H7 (cell line): Measurements from ENCODE around the gene OR2C3. TPM values are rescaled to one million over a fixed set of nuclear protein-coding genes. Genes with fewer than 3 reads are reported as not detected.

Experiments
- DNase-seq: peaks from one replicate; pipeline ENCODE4 v3.0.0; 2012
- H3K27me3 ChIP-seq: 2 replicates; pipeline ENCODE4 v1.6.0; 2011; ENCODE audit warnings: mild to moderate bottlenecking, low read length; ENCODE audit not compliant: control insufficient read depth, insufficient read depth
- H3K36me3 ChIP-seq: replicated peaks from 2 replicates; pipeline ENCODE4 v1.5.1; 2011; ENCODE audit warnings: low read length; ENCODE audit not compliant: control insufficient read depth, insufficient read depth
- H3K4me3 ChIP-seq: 2 replicates; pipeline ENCODE4 v1.5.1; 2011; ENCODE audit warnings: low read depth, mild to moderate bottlenecking, control low read depth, low read length, moderate library complexity; ENCODE audit not compliant: insufficient read depth
- total RNA-seq: library from RNA; depleted of rRNA; stranded (reverse); fragments of >200 nt; shearing (Covaris generic); gene quantifications from 2 replicates; pipeline ENCODE4 v1.2.3, GENCODE V29; 2014; rRNA removed

OR2C3 gene
- total RNA-seq, result not detected in 2 replicates

GRCh38 chr1:247536340-247536739, at the start of gene OR2C3:
Gene OR2C3, minus strand, starts transcription at chr1:247536440. Its CDS starts 3,929 bp downstream, at chr1:247532511.
- DNase-seq, result no peak
- Histone ChIP-seq H3K27me3 (no peaks in the 10 kb centered on the region), H3K4me3 (no peak within 1 kb of the TSS), H3K36me3 (no peaks in the 10 kb centered on the region)

GRCh38 chr1:247578946-247579460, 42.8 kb upstream of the OR2C3 start:
- H3K36me3 ChIP-seq, result no peaks in the 10 kb centered on the region
- H3K4me3 ChIP-seq, result no peak overlapping the region
- no peak for DNase-seq
- no peaks in the 10 kb centered on the region for H3K27me3 ChIP-seq

GRCh38 chr1:247576514-247576913, 40.3 kb upstream of the OR2C3 start:
- H3K4me3 ChIP-seq, result no peak overlapping the region
- H3K36me3 ChIP-seq, result no peaks in the 10 kb centered on the region
- DNase-seq, result no peak
- no peaks in the 10 kb centered on the region for H3K27me3 ChIP-seq

DNA sequence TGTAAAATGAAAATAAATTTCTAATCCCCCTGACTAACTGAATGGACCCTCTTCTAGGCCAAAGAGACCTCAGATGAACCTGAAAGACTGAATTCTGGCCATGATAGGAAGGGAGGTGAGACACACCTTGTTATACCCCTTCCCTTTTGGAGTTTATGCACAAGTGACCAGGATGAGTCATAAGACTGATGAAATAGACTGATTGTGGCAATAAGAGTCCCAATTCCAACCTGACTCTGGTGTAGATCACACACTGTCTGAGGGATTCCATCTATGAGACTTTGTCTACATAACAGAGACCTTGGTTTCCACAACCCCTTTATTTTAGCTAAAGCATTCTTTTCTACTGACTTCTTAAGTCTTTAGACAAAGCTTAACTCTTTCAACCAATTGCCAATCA, 38.4 kb upstream of the OR2C3 start:
- DNase-seq, result no peak
- H3K36me3 ChIP-seq, result no peaks in the 10 kb centered on the region
- H3K27me3 ChIP-seq, result no peaks in the 10 kb centered on the region
- no peak overlapping the region for H3K4me3 ChIP-seq

GRCh38 chr1:247574236-247574635, 38.0 kb upstream of the OR2C3 start:
- Histone ChIP-seq H3K27me3 (no peaks in the 10 kb centered on the region), H3K4me3 (no peak overlapping the region), H3K36me3 (no peaks in the 10 kb centered on the region)
- DNase-seq, result no peak

- DNase-seq, result no peak
- Histone ChIP-seq H3K36me3 (no peaks in the 10 kb centered on the region), H3K27me3 (no peaks in the 10 kb centered on the region), H3K4me3 (no peak overlapping the region)
These were observed 26.0 kb upstream of the OR2C3 start for GRCh38 chr1:247562198-247562597.

- no peak for DNase-seq
- Histone ChIP-seq H3K36me3 (no peaks in the 10 kb centered on the region), H3K27me3 (no peaks in the 10 kb centered on the region), H3K4me3 (no peak overlapping the region)
These were observed 25.5 kb upstream of the OR2C3 start for GRCh38 chr1:247561711-247562110.

GRCh38 chr1:247557926-247558674, 21.9 kb upstream of the OR2C3 start:
- no peak for DNase-seq
- no peaks in the 10 kb centered on the region for H3K27me3 ChIP-seq
- H3K4me3 ChIP-seq, result no peak overlapping the region
- no peaks in the 10 kb centered on the region for H3K36me3 ChIP-seq

- Histone ChIP-seq H3K4me3 (no peak overlapping the region), H3K27me3 (no peaks in the 10 kb centered on the region), H3K36me3 (no peaks in the 10 kb centered on the region)
- no peak for DNase-seq
These were observed 16.0 kb upstream of the OR2C3 start for GRCh38 chr1:247552231-247552630.

- Histone ChIP-seq H3K4me3 (no peak overlapping the region), H3K27me3 (no peaks in the 10 kb centered on the region), H3K36me3 (no peaks in the 10 kb centered on the region)
- DNase-seq, result no peak
These were observed 15.5 kb upstream of the OR2C3 start for GRCh38 chr1:247551721-247552120.

DNA sequence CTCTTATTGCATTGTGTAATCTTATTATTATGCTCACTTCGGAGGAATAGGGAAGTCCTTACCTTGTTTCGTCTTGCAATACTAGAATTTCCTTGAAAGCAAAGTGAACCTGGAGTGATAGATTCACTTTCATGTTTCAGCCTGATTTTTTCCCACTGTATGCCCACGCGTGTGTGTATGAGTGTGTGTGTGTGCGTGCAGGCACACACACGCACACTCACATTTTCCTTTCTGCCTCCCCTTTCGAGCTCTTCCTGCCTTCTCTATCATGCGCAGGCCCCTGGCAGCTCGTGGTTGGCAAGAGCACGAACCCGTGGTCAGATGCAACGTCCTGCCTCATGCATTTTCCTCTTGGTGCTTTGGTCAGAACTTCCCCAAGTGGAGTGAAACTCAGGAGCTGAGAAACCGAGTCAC, 12.5 kb upstream of the OR2C3 start, which contains the start of gene GCSAML:
Gene GCSAML (plus strand): TSS at position 366 of the 414 bp plus-strand sequence. CDS start 58 bp downstream, outside the sequence.
- no peaks in the 10 kb centered on the region for H3K36me3 ChIP-seq
- no peak within 1 kb of the TSS for H3K4me3 ChIP-seq
- no peak for DNase-seq
- no peaks in the 10 kb centered on the region for H3K27me3 ChIP-seq

DNA sequence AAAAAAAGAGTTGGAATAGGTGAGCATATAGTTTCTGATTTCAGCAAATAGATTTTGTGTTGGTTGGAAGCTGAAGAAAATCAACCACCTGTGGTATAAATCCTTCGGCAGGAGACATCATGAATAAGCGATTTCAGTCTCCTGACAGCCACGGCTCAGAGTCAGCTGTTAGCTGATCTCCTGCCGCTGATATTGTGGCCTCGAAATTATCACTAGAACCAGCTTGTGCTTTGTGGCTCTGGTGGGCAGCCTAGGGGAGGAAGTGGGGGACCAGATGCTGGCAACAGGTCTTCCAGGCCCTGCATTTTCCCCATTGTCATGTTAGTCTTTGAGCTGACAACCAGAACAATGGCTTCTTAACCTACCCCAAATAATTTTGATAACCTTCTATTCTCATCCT, 11.9 kb upstream of the OR2C3 start:
- peak; percentile 52 for DNase-seq
- Histone ChIP-seq H3K4me3 (no peak overlapping the region), H3K36me3 (no peaks in the 10 kb centered on the region), H3K27me3 (no peaks in the 10 kb centered on the region)

DNA sequence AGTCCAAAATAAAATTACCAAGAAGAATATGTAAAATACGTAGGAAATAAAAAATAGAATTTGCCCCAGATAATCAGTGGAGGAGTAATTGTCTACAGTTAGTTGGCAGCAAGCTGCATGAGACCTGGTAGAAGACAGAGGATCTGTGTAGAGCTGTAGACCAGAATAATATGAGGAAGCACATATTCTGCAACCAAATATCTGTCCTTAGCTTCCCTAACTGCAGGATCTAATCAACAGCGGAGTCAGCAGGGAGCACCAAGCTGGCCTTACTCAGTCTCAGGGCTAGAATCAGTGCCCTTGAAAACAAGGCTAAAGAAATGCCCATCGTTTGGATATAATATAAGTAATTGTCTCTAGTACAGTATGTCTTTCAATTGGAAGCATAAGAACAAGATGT, 6.6 kb upstream of the OR2C3 start:
- no peak overlapping the region for H3K4me3 ChIP-seq
- no peak for DNase-seq
- H3K27me3 ChIP-seq, result no peaks in the 10 kb centered on the region
- no peaks in the 10 kb centered on the region for H3K36me3 ChIP-seq

GRCh38 chr1:247540581-247540980, 4.3 kb upstream of the OR2C3 start:
- H3K27me3 ChIP-seq, result no peaks in the 10 kb centered on the region
- no peak for DNase-seq
- H3K36me3 ChIP-seq, result no peaks in the 10 kb centered on the region
- no peak overlapping the region for H3K4me3 ChIP-seq

- H3K27me3 ChIP-seq, result no peaks in the 10 kb centered on the region
- H3K36me3 ChIP-seq, result no peaks in the 10 kb centered on the region
- no peak for DNase-seq
- H3K4me3 ChIP-seq, result no peak overlapping the region
These were observed 3.0 kb upstream of the OR2C3 start for GRCh38 chr1:247539215-247539614.
